Upper lobe of left lung (tissue), 6 donors: ENCODE results near the gene OR1Q1. TPM values are rescaled to one million over a fixed set of nuclear protein-coding genes. Genes with fewer than 3 reads are reported as not detected.

Experiments
- ATAC-seq, 2 donors: fragments of 200-7000 bp; cut with Tn5 transposase; one replicate each; pipeline ENCODE4 v1.9.1; 2022; ENCODE audit warnings: mild to moderate bottlenecking in 2 of 2, moderate library complexity in 2 of 2; ENCODE audit not compliant: low FRiP score in 2 of 2
- DNase-seq, 2 donors: peaks; one replicate each; pipeline ENCODE4 v3.0.0-alpha.2; 2019 to 2020
- H3K27ac ChIP-seq, 4 donors: fragments of 200-600 bp; sonication (generic); one replicate each; pipeline ENCODE4 v1.5.1; 2016 to 2019
- H3K27me3 ChIP-seq, 4 donors: fragments of 200-600 bp; sonication (generic); one replicate each; pipeline ENCODE4 v1.5.1; 2017 to 2019
- H3K36me3 ChIP-seq, 4 donors: fragments of 200-600 bp; sonication (generic); one replicate each; pipeline ENCODE4 v1.5.1; 2016 to 2019
- H3K4me1 ChIP-seq, 4 donors: fragments of 200-600 bp; sonication (generic); one replicate each; pipeline ENCODE4 v1.5.1; 2018 to 2019
- H3K4me3 ChIP-seq, 4 donors: fragments of 200-600 bp; sonication (generic); one replicate each; pipeline ENCODE4 v1.5.1; 2017 to 2019; ENCODE audit warnings: mild to moderate bottlenecking in 2 of 4, moderate library complexity in 1 of 4
- H3K9me3 ChIP-seq, 4 donors: fragments of 200-600 bp; sonication (generic); one replicate each; pipeline ENCODE4 v1.5.1; 2018 to 2019
- CTCF ChIP-seq, 6 experiments: fragments of 450-650 bp in 4 of 6; fragments of 200-600 bp in 2 of 6; sonication (generic) in 2 of 6; IDR thresholded peaks; one replicate each; pipeline ENCODE4 v1.5.1; 2016 to 2019; ENCODE audit warnings: antibody characterized with exemption in 6 of 6
- EP300 ChIP-seq, 4 donors: sonication (generic); formaldehyde crosslinking; IDR thresholded peaks; one replicate each; pipeline ENCODE4 v1.5.1; 2017; ENCODE audit warnings: antibody characterized with exemption in 4 of 4, control low read depth in 2 of 4
- POLR2A ChIP-seq, 4 donors: fragments of 450-650 bp; IDR thresholded peaks; one replicate each; pipeline ENCODE4 v1.5.1; 2016 to 2017; ENCODE audit warnings: antibody characterized with exemption in 4 of 4, mild to moderate bottlenecking in 2 of 4
- POLR2AphosphoS5 ChIP-seq, 2 donors: sonication (generic); formaldehyde crosslinking; IDR thresholded peaks; one replicate each; pipeline ENCODE4 v1.5.1; 2017; ENCODE audit warnings: antibody characterized with exemption in 2 of 2
- WGBS, 2 donors: methylation state at CpG; one replicate each; pipeline ENCODE4 v1.1.5; 2017 to 2018; 5-methylcytosine and 5-hydroxymethylcytosine counted together
- total RNA-seq, 6 donors: library from RNA; depleted of rRNA in 4 of 6; stranded (reverse); fragments of >200 nt in 4 of 6; gene quantifications; one replicate each; pipeline versions ENCODE4 v1.1.0 to v1.2.1, GENCODE V29; 2016 to 2021
- donor health status: DM: no; HTN: no; CAD: no; lungs with moderate emphysema.
- donor health status: DM: no; HTN: yes; CAD: no; lungs with severe emphysema.

The OR1Q1 gene
- total RNA-seq, 6 donors from 2014 or later = 1.1 TPM; not detected in 5

- peaks cover 0 to 4% (median 0%) of the 10 kb centered on the region in 4 donors for H3K9me3 ChIP-seq
- H3K27ac ChIP-seq = no peak overlapping the region
- no peak for DNase-seq
- 29 to 47% methylated on average over 1 of the region's 1 CpG for WGBS, 2 donors
- ATAC-seq = no peak
- H3K36me3 ChIP-seq = no peaks in the 10 kb centered on the region
- no peaks in the 10 kb centered on the region for H3K27me3 ChIP-seq
- no peak for TF ChIP-seq EP300 (IDR thresholded peaks at IDR 0.05)
- no peak for TF ChIP-seq POLR2A (IDR thresholded peaks at IDR 0.05)
- TF ChIP-seq POLR2AphosphoS5 (IDR thresholded peaks at IDR 0.05) = no peak
- TF ChIP-seq CTCF (IDR thresholded peaks at IDR 0.05) = no peak
- no peaks in the 10 kb centered on the region for H3K4me1 ChIP-seq
- H3K4me3 ChIP-seq = no peak overlapping the region
Observed at GRCh38 chr9:122605691-122606090, 8.8 kb upstream of the OR1Q1 start.

GRCh38 chr9:122606587-122606986, 8.0 kb upstream of the OR1Q1 start:
- Histone ChIP-seq H3K9me3 (peaks cover 0 to 4% (median 0%) of the 10 kb centered on the region in 4 donors), H3K27ac (no peak overlapping the region), H3K36me3 (no peaks in the 10 kb centered on the region), H3K27me3 (no peaks in the 10 kb centered on the region), H3K4me3 (no peak overlapping the region), H3K4me1 (no peaks in the 10 kb centered on the region)
- DNase-seq (no peak), ATAC-seq (no peak)
- TF ChIP-seq CTCF (IDR thresholded peaks at IDR 0.05) (no peak), POLR2AphosphoS5 (IDR thresholded peaks at IDR 0.05) (no peak), POLR2A (IDR thresholded peaks at IDR 0.05) (no peak)
- WGBS, 2 donors = 44 to 95% methylated on average over 1 of the region's 1 CpG

GRCh38 chr9:122609804-122610203, 4.7 kb upstream of the OR1Q1 start:
- Histone ChIP-seq H3K36me3 (no peaks in the 10 kb centered on the region), H3K4me3 (no peak overlapping the region), H3K9me3 (no peaks in the 10 kb centered on the region), H3K4me1 (no peaks in the 10 kb centered on the region), H3K27ac (no peak overlapping the region), H3K27me3 (no peaks in the 10 kb centered on the region)
- 67 to 84% methylated on average over 4 of the region's 4 CpGs for WGBS, 2 donors
- DNase-seq (no peak), ATAC-seq (no peak)
- TF ChIP-seq EP300 (IDR thresholded peaks at IDR 0.05) = no peak
- TF ChIP-seq CTCF (IDR thresholded peaks at IDR 0.05) = no peak
- no peak for TF ChIP-seq POLR2A (IDR thresholded peaks at IDR 0.05)
- no peak for TF ChIP-seq POLR2AphosphoS5 (IDR thresholded peaks at IDR 0.05)

- DNase-seq (no peak), ATAC-seq (no peak)
- Histone ChIP-seq H3K9me3 (no peaks in the 10 kb centered on the region), H3K4me3 (no peak overlapping the region), H3K27me3 (no peaks in the 10 kb centered on the region), H3K4me1 (no peaks in the 10 kb centered on the region), H3K36me3 (no peaks in the 10 kb centered on the region), H3K27ac (no peak overlapping the region)
- no peak for TF ChIP-seq POLR2AphosphoS5 (IDR thresholded peaks at IDR 0.05)
- no peak for TF ChIP-seq CTCF (IDR thresholded peaks at IDR 0.05)
- no peak for TF ChIP-seq EP300 (IDR thresholded peaks at IDR 0.05)
- no peak for TF ChIP-seq POLR2A (IDR thresholded peaks at IDR 0.05)
- WGBS, 2 donors = 59 to 71% methylated on average over 7 of the region's 7 CpGs
Observed at GRCh38 chr9:122619996-122620395, 5.5 kb downstream of the OR1Q1 start.

- ATAC-seq (no peak), DNase-seq (no peak)
- WGBS, 2 donors = 42 to 44% methylated on average over 2 of the region's 2 CpGs
- Histone ChIP-seq H3K27me3 (no peaks in the 10 kb centered on the region), H3K27ac (no peak overlapping the region), H3K36me3 (no peaks in the 10 kb centered on the region), H3K9me3 (peaks cover 0 to 4% (median 2%) of the 10 kb centered on the region in 4 donors), H3K4me3 (no peak overlapping the region), H3K4me1 (no peaks in the 10 kb centered on the region)
- TF ChIP-seq POLR2AphosphoS5 (IDR thresholded peaks at IDR 0.05) (no peak), CTCF (IDR thresholded peaks at IDR 0.05) (no peak), POLR2A (IDR thresholded peaks at IDR 0.05) (no peak), EP300 (IDR thresholded peaks at IDR 0.05) (no peak)
Observed at GRCh38 chr9:122642226-122642625, 27.7 kb downstream of the OR1Q1 start.
